Measurements from ENCODE around the gene LYRM9.
"Not testable (repeated sequence)": the region's sequence is repeated elsewhere in the genome, so short reads cannot be mapped to it uniquely, and the experiment has no call there.

The LYRM9 gene

GRCh38 chr17:27837769-27838168 is 55.4 kb downstream of the LYRM9 start:
- DNase-seq, result not testable (repeated sequence)

DNA sequence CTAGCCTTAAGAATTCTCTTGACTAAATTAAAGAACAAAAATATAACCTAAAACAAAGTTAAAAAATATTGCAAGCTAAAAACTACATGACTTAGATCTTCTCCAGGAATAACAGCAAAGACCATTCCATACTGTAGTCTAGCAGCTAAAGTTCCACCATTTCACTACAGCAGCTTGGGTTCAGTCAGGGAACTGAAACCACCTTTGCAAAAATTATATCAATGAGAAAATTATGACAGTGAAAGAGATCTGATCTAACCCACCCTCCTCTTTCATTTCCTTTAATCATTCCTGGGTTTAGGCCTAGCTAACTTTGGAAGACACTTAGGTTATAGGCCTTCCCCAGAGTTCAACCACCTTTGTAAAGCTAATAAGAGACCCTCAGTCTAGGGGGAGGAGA is 56.5 kb downstream of the LYRM9 start:
- DNase-seq, result no peak

DNA sequence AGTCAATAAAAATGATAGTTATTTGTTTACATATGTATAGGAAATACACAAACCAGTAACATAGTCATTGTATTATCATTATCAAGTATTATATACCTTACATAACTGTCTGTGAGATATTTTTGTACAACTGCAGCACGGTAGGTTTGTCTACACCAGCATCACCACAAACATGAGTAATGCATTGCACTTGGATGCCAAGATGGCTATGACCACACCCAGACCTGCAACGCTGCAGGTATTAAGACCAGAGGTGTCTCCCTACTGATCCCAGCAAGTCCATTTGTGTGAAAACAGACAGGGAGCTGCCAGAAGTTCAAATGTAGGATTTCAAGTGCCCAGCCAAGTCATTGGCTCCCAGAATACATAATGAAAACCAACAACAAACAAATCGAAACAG is 58.6 kb downstream of the LYRM9 start:
- DNase-seq, result no peak

- no peak for DNase-seq
These were observed 60.3 kb downstream of the LYRM9 start for GRCh38 chr17:27832831-27833230.

DNA sequence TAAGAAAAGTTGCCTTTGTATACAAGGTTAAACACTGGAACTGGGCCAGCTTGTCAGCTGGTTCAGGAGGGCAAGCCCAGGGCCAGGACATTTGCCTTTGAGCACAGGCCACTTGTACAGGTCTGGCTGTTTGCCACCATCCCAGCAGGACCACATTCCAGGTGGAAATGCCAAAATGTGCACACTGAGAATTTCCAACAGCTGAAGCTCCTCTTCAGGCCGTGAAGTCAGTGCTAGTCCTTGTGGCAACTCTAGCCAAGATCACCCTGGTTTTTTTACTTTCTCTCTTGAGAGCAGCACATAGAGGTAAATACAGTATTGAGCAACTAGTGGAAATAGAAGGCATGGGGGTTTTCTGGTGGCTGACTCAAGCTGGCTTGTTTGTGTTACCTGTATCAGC is 63.3 kb downstream of the LYRM9 start:
- not testable (repeated sequence) for DNase-seq

- not testable (repeated sequence) for DNase-seq
These were observed 63.9 kb downstream of the LYRM9 start for GRCh38 chr17:27829143-27829711.

Measured in T-helper 9 cell (primary cell).